SH-SY5Y (cell line): ENCODE results near the gene GARNL3.

Source experiments
- GATA2 ChIP-seq: IDR thresholded peaks from 2 replicates; pipeline ENCODE4 v1.6.1; 2011; ENCODE audit warnings: mild to moderate bottlenecking, low read depth, low read length
- GATA3 ChIP-seq: IDR thresholded peaks from 2 replicates; pipeline ENCODE4 v1.6.1; 2011; ENCODE audit warnings: low read depth, mild to moderate bottlenecking, low read length, moderate library complexity

- TF ChIP-seq GATA3, result no peak
- TF ChIP-seq GATA2, result no peak
Observed at GRCh38 chr9:127360829-127361228, 96.3 kb downstream of the GARNL3 start.
